Measurements from ENCODE around the gene DDIT3.

DDIT3 gene

GRCh38 chr12:57558864-57559263 is 38.5 kb upstream of the DDIT3 start:
- no peak for DNase-seq (ENCODE audit: low read depth)
- no peak overlapping the region for H3K4me3 ChIP-seq (ENCODE audit: control insufficient read depth, low read depth, low read length)
- no peak for TF ChIP-seq CTCF (IDR thresholded peaks at IDR 0.05; ENCODE audit: control insufficient read depth, insufficient read depth, low read depth, low read length, missing control alignments)

GRCh38 chr12:57554897-57555296 is 34.6 kb upstream of the DDIT3 start:
- no peak for TF ChIP-seq CTCF (IDR thresholded peaks at IDR 0.05; ENCODE audit: control insufficient read depth, insufficient read depth, low read depth, low read length, missing control alignments)
- no peak overlapping the region for H3K4me3 ChIP-seq (ENCODE audit: control insufficient read depth, low read depth, low read length)
- no peak for DNase-seq (ENCODE audit: low read depth)

GRCh38 chr12:57554453-57554852 is 34.1 kb upstream of the DDIT3 start:
- no peak for TF ChIP-seq CTCF (IDR thresholded peaks at IDR 0.05; ENCODE audit: control insufficient read depth, insufficient read depth, low read depth, low read length, missing control alignments)
- H3K4me3 ChIP-seq (ENCODE audit: control insufficient read depth, low read depth, low read length), result no peak overlapping the region
- no peak for DNase-seq (ENCODE audit: low read depth)

GRCh38 chr12:57553343-57554202 is 33.3 kb upstream of the DDIT3 start:
- no peak for TF ChIP-seq CTCF (IDR thresholded peaks at IDR 0.05; ENCODE audit: control insufficient read depth, insufficient read depth, low read depth, low read length, missing control alignments)
- no peak for DNase-seq (ENCODE audit: low read depth)
- no peak overlapping the region for H3K4me3 ChIP-seq (ENCODE audit: control insufficient read depth, low read depth, low read length)

- TF ChIP-seq CTCF (IDR thresholded peaks at IDR 0.05; ENCODE audit: control insufficient read depth, insufficient read depth, low read depth, low read length, missing control alignments), result no peak
- H3K4me3 ChIP-seq (ENCODE audit: control insufficient read depth, low read depth, low read length), result no peak overlapping the region
- DNase-seq (ENCODE audit: low read depth), result no peak
Observed at GRCh38 chr12:57552835-57553313, 32.6 kb upstream of the DDIT3 start.

GRCh38 chr12:57552306-57552651 is 32.0 kb upstream of the DDIT3 start:
- no peak for DNase-seq (ENCODE audit: low read depth)
- H3K4me3 ChIP-seq (ENCODE audit: control insufficient read depth, low read depth, low read length), result no peak overlapping the region

More at GRCh38 chr12:57552306-57552651, 32.0 kb upstream of the DDIT3 start:
- TF ChIP-seq CTCF (IDR thresholded peaks at IDR 0.05; ENCODE audit: control insufficient read depth, insufficient read depth, low read depth, low read length, missing control alignments), result no peak
